Endothelial cell of umbilical vein (primary cell): ENCODE results near the gene KHDC1. TPM values are rescaled to one million over a fixed set of nuclear protein-coding genes. Genes with fewer than 3 reads are reported as not detected.
A peak's percentile ranks its signal among the peaks of the same experiment; 100 is the strongest.

Experiments
- BruUV-seq: library from RNA; stranded (reverse); fragments of 400-500 nt; replicated peaks from 2 replicates; lab custom pipeline; 2021; lab: Mats Ljungman, UMichigan
- CTCF ChIA-PET: fragments of 300-600, 350-600 bp; sonication (Branson Sonifier 250); formaldehyde crosslinking; loops from one replicate; lab custom pipeline; 2021; ENCODE audit warnings: antibody characterized with exemption, inconsistent platforms; lab: Charles Lee
- POLR2A ChIA-PET: fragments of 300-600, 350-600 bp; sonication (Branson Sonifier 250); formaldehyde crosslinking; loops from one replicate; lab custom pipeline; 2021; ENCODE audit warnings: antibody characterized with exemption, inconsistent platforms; lab: Charles Lee
- DNase-seq: peaks from one replicate; pipeline ENCODE4 v3.0.0-alpha.2; 2011; ENCODE audit warnings: low read depth, low spot score
- FAIRE-seq: peaks from 2 replicates; lab custom pipeline; 2011; peaks lifted over from hg19 to GRCh38; lab: Jason Lieb, UNC
- H2AFZ ChIP-seq: 2 replicates; pipeline ENCODE4 v1.6.0; 2012; ENCODE audit warnings: low read depth, low read length, control low read depth, inconsistent platforms
- H3K27ac ChIP-seq: 2 replicates; pipeline ENCODE4 v1.5.1; 2011; ENCODE audit warnings: low read depth, mild to moderate bottlenecking, control low read depth, low read length, moderate library complexity; ENCODE audit not compliant: insufficient read depth
- H3K27me3 ChIP-seq, 2 experiments: 2 replicates each; pipeline versions ENCODE4 v1.6.0 to v1.6.1; 2011; ENCODE audit warnings: low read length in 2 of 2, mixed read lengths in 1 of 2; ENCODE audit not compliant: control insufficient read depth in 2 of 2, insufficient read depth in 2 of 2
- H3K36me3 ChIP-seq, 2 experiments: 2 replicates in 1 of 2; 3 replicates in 1 of 2; pipeline ENCODE4 v1.5.1; 2011; ENCODE audit warnings: low read length in 2 of 2, mild to moderate bottlenecking in 1 of 2, moderate library complexity in 1 of 2; ENCODE audit not compliant: control insufficient read depth in 2 of 2, insufficient read depth in 2 of 2; ENCODE audit errors: extremely low read depth in 1 of 2
- H3K4me1 ChIP-seq: 3 replicates; pipeline ENCODE4 v1.5.1; 2011; ENCODE audit warnings: mild to moderate bottlenecking, low read length; ENCODE audit not compliant: control insufficient read depth, insufficient read depth; ENCODE audit errors: extremely low read depth
- H3K4me2 ChIP-seq: 2 replicates; pipeline ENCODE4 v1.6.1; 2011; ENCODE audit warnings: low read length, control low read depth, mixed read lengths; ENCODE audit not compliant: insufficient read depth
- H3K4me3 ChIP-seq, 3 experiments: fragments of 200-600 bp in 1 of 3; sonication (generic), shearing (Covaris generic) in 1 of 3; replicated peaks in 1 of 3; 2 replicates each; pipeline ENCODE4 v1.5.1; 2011 to 2016; ENCODE audit warnings: control low read depth in 3 of 3, low read length in 3 of 3, mild to moderate bottlenecking in 2 of 3, inconsistent platforms in 1 of 3, low read depth in 1 of 3, moderate library complexity in 1 of 3; ENCODE audit not compliant: insufficient read depth in 1 of 3
- H3K79me2 ChIP-seq: 2 replicates; pipeline ENCODE4 v1.6.0; 2012; ENCODE audit warnings: low read length, inconsistent platforms; ENCODE audit not compliant: control insufficient read depth, insufficient read depth
- H3K9ac ChIP-seq: replicated peaks from 2 replicates; pipeline ENCODE3; 2011; ENCODE audit warnings: low read length, control low read depth; ENCODE audit not compliant: insufficient read depth; ENCODE audit errors: extremely low read depth
- H3K9me1 ChIP-seq: replicated peaks from 3 replicates; pipeline ENCODE4 v1.6.0; 2011; ENCODE audit warnings: mild to moderate bottlenecking, low read length; ENCODE audit not compliant: control insufficient read depth, insufficient read depth; ENCODE audit errors: extremely low read depth
- H3K9me3 ChIP-seq: replicated peaks from 2 replicates; pipeline ENCODE4 v1.5.1; 2012; ENCODE audit warnings: low read length, inconsistent platforms; ENCODE audit not compliant: control insufficient read depth, insufficient read depth
- H4K20me1 ChIP-seq: replicated peaks from 2 replicates; pipeline ENCODE3; 2011; ENCODE audit warnings: mild to moderate bottlenecking, low read length; ENCODE audit not compliant: control insufficient read depth, insufficient read depth; ENCODE audit errors: extremely low read depth
- CTCF ChIP-seq, 2 donors: IDR thresholded peaks; 1 replicate in 1 of 2; 2 replicates in 1 of 2; pipeline ENCODE4 v1.5.1; 2011; ENCODE audit warnings: low read length in 2 of 2, mild to moderate bottlenecking in 2 of 2, moderate library complexity in 2 of 2, control low read depth in 1 of 2, inconsistent platforms in 1 of 2, low read depth in 1 of 2; ENCODE audit not compliant: insufficient read depth in 1 of 2; ENCODE audit errors: extremely low read depth in 1 of 2
- GATA2 ChIP-seq: IDR thresholded peaks from 2 replicates; pipeline ENCODE4 v1.7.0; 2011; ENCODE audit warnings: low read depth, mild to moderate bottlenecking, moderate library complexity, mixed read lengths, low read length; ENCODE audit not compliant: insufficient read length, insufficient read depth
- dilution Hi-C: fragments of 300-500 bp; cut with MboI; formaldehyde crosslinking; loops from one replicate; pipeline ENCODE4 v1.15.0; 2019; ENCODE audit warnings: low sequenced_read_pairs; ENCODE audit not compliant: extremely low pct_ligation_motif_present
- intact Hi-C: fragments of 100-400 bp; cut with micrococcal nuclease; formaldehyde crosslinking; loops from one replicate; pipeline ENCODE4 v1.10.0; 2022
- polyA plus RNA-seq, 4 experiments: library from polyadenylated mRNA; depleted of rRNA in 3 of 4; stranded (reverse) in 3 of 4; unstranded in 1 of 4; fragments of >200 nt; gene quantifications; 2 replicates each; pipeline versions ENCODE4 v1.2.1 to v1.2.3, GENCODE V29; 2011 to 2012; ENCODE audit warnings: missing spikeins in 1 of 4
- total RNA-seq: library from RNA; stranded (reverse); gene quantifications from 2 replicates; pipeline ENCODE4 v1.2.3, GENCODE V29; 2021
- TF ChIP-seq, protein P1 (sequence below): IDR thresholded peaks from 2 replicates; pipeline ENCODE4 v1.6.1; 2011; ENCODE audit not compliant: insufficient read depth, insufficient read length

Gene KHDC1
- total and polyA plus RNA-seq, 2 donors (not counting 3 experiments of a cell fraction or from before 2014, with no cell fraction given), result 3.3 to 4.4 TPM

- Histone ChIP-seq H3K9me1 (no peaks in the 10 kb centered on the region), H3K9me3 (no peaks in the 10 kb centered on the region), H4K20me1 (no peaks in the 10 kb centered on the region), H3K79me2 (no peaks in the 10 kb centered on the region), H3K9ac (no peak overlapping the region), H3K4me1 (peaks cover 16% of the 10 kb centered on the region), H3K4me2 (no peak overlapping the region), H3K27me3 (no peaks in the 10 kb centered on the region), H3K36me3 (no peaks in the 10 kb centered on the region), H3K4me3 (no peak overlapping the region), H3K27ac (no peak overlapping the region), H2AFZ (no peak overlapping the region)
- FAIRE-seq (peak; percentile 62), DNase-seq (peak; percentile 60)
- intact Hi-C loops, result loop anchor here (1.0 to 10.0 kb wide), 5 partner anchors 25 to 369 kb away; partner anchors contain the start of gene SLC17A5
- dilution Hi-C loops, result no loop called here
- no TSS peak for BruUV-seq
- CTCF ChIA-PET, result interaction anchor here (0.7 to 6.9 kb wide), 25 partner anchors 9 to 1923 kb away, joined by 3 to 432 read pairs (median 5); partner anchors contain the start of gene KHDC1
- TF ChIP-seq CTCF (IDR thresholded peaks at IDR 0.05; ENCODE audit: extremely low read depth in 1 of 2, insufficient read depth in 1 of 2, low read depth in 1 of 2, low read length in 2 of 2) (peak; percentile 19 to 34), GATA2 (no peak)
- TF ChIP-seq, protein P1, sequence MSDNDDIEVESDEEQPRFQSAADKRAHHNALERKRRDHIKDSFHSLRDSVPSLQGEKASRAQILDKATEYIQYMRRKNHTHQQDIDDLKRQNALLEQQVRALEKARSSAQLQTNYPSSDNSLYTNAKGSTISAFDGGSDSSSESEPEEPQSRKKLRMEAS, result no peak
- POLR2A ChIA-PET, result interaction anchor here (1.0 kb wide), 1 partner anchor 41 kb away, joined by 3 read pairs; no protein-coding TSS in a partner anchor
Measured at GRCh38 chr6:73285674-73286283, 22.8 kb upstream of the KHDC1 start.
